K562 (cell line): ENCODE measurements around the gene SYNCRIP. TPM values are rescaled to one million over a fixed set of nuclear protein-coding genes. Genes with fewer than 3 reads are reported as not detected.
A peak's percentile ranks its signal among the peaks of the same experiment; 100 is the strongest.

Experiments used
- CHD1 ChIP-seq: fragments of 200-600 bp; sonication (generic); IDR thresholded peaks from one replicate; pipeline ENCODE4 v1.6.1; 2012; ENCODE audit warnings: mild to moderate bottlenecking, moderate library complexity, low read length, inconsistent platforms
- CREB5 ChIP-seq: fragments of 250-450 bp; sonication (Bioruptor Pico); IDR thresholded peaks from 2 replicates; pipeline ENCODE4 v1.5.0; 2020; ENCODE audit warnings: mild to moderate bottlenecking
- ETS1 ChIP-seq: conservative IDR thresholded peaks from 2 replicates; pipeline ENCODE4 v1.6.1; 2011; ENCODE audit warnings: low read depth, mild to moderate bottlenecking, low read length; ENCODE audit not compliant: control insufficient read depth
- FOXK2 ChIP-seq, 2 experiments: fragments of 450-650 bp; IDR thresholded peaks in 1 of 2; conservative IDR thresholded peaks in 1 of 2; 2 replicates each; pipeline ENCODE4 v1.6.1; 2016; ENCODE audit warnings: low read depth in 2 of 2, mild to moderate bottlenecking in 1 of 2
- ILF3 ChIP-seq: fragments of 450-650 bp; IDR thresholded peaks from 2 replicates; pipeline ENCODE4 v1.6.1; 2018; ENCODE audit warnings: antibody characterized with exemption, mild to moderate bottlenecking, moderate library complexity, borderline replicate concordance
- KAT7 ChIP-seq: sonication (generic); formaldehyde crosslinking; IDR thresholded peaks from 2 replicates; pipeline ENCODE4 v1.8.0; 2022; ENCODE audit warnings: missing genetic modification reagents, mild to moderate bottlenecking, borderline replicate concordance
- KDM1A ChIP-seq, 2 experiments: fragments of 450-650 bp; IDR thresholded peaks; 2 replicates each; pipeline ENCODE4 v1.6.1; 2016; ENCODE audit warnings: mild to moderate bottlenecking in 2 of 2
- MNT ChIP-seq, 2 experiments: fragments of 450-650 bp; conservative IDR thresholded peaks; 2 replicates each; pipeline ENCODE4 v1.6.1; 2017; ENCODE audit warnings: mild to moderate bottlenecking in 2 of 2, moderate library complexity in 2 of 2
- MYC ChIP-seq, 2 experiments: fragments of 250-450 bp in 1 of 2; sonication (Bioruptor Pico) in 1 of 2; IDR thresholded peaks; 2 replicates each; pipeline versions ENCODE4 v1.5.1 to v1.6.1; 2012 to 2021; ENCODE audit warnings: low read depth in 2 of 2, borderline replicate concordance in 1 of 2, improper control_type of control experiment in 1 of 2, low read length in 1 of 2, mild to moderate bottlenecking in 1 of 2, moderate library complexity in 1 of 2
- POLR2B ChIP-seq: fragments of 450-650 bp; IDR thresholded peaks from 2 replicates; pipeline ENCODE4 v1.6.1; 2018; ENCODE audit warnings: low read depth; ENCODE audit not compliant: partially characterized antibody
- POLR2G ChIP-seq: fragments of 200-400 bp; formaldehyde crosslinking; IDR thresholded peaks from 2 replicates; pipeline ENCODE4 v1.6.1; 2017; ENCODE audit warnings: low read depth, mild to moderate bottlenecking, antibody characterized with exemption, low read length, moderate library complexity
- POLR2H ChIP-seq: IDR thresholded peaks from 2 replicates; pipeline ENCODE4 v1.6.1; 2016; ENCODE audit warnings: missing genetic modification characterization, low read depth, mild to moderate bottlenecking, control low read depth, missing compliant biosample characterization, moderate library complexity
- SIN3A ChIP-seq, 2 experiments: fragments of 150-350 bp in 1 of 2; IDR thresholded peaks; 2 replicates each; pipeline ENCODE4 v1.6.1; 2011 to 2016; ENCODE audit warnings: borderline replicate concordance in 2 of 2, low read depth in 2 of 2, low read length in 2 of 2, mild to moderate bottlenecking in 2 of 2, moderate library complexity in 2 of 2; ENCODE audit not compliant: control insufficient read depth in 1 of 2
- TAF7 ChIP-seq: fragments of 450-650 bp; IDR thresholded peaks from 2 replicates; pipeline ENCODE4 v1.6.1; 2016; ENCODE audit warnings: missing genetic modification characterization, missing compliant biosample characterization
- TCFL5 ChIP-seq: fragments of 250-450 bp; sonication (Bioruptor Pico); conservative IDR thresholded peaks from 2 replicates; pipeline ENCODE4 v1.6.1; 2021; ENCODE audit warnings: mild to moderate bottlenecking, moderate library complexity, matching md5 sums
- TRIM28 ChIP-seq: fragments of 450-650 bp; IDR thresholded peaks from 2 replicates; pipeline ENCODE4 v1.6.1; 2017
- ZBTB43 ChIP-seq: sonication (generic); formaldehyde crosslinking; IDR thresholded peaks from 2 replicates; pipeline ENCODE4 v1.8.0; 2023; ENCODE audit warnings: mild to moderate bottlenecking, missing genetic modification reagents
- ZKSCAN1 ChIP-seq: fragments of 150-350 bp; IDR thresholded peaks from 2 replicates; pipeline ENCODE4 v1.6.1; 2016; ENCODE audit warnings: low read depth, low read length
- ZNF830 ChIP-seq: fragments of 250-450 bp; sonication (Bioruptor Pico); IDR thresholded peaks from 2 replicates; pipeline ENCODE4 v1.5.0; 2021; ENCODE audit warnings: mild to moderate bottlenecking
- polyA plus RNA-seq, 8 experiments: library from polyadenylated mRNA; depleted of rRNA in 4 of 8; stranded (reverse) in 5 of 8; unstranded in 3 of 8; fragments of >200 nt; fragmentation: Nextera tagmentation in 2 of 8; fragmentation: Illumina TruSeq in 1 of 8; extraction: Ambion mirVana in 2 of 8; extraction: Trizol in 1 of 8; gene quantifications; 2 replicates each; pipeline versions ENCODE4 v1.2.1 to v1.2.3, GENCODE V29; 2011 to 2014; ENCODE audit warnings: inconsistent platforms in 1 of 8, missing spikeins in 1 of 8
- total RNA-seq, 7 experiments: library from RNA; depleted of rRNA in 6 of 7; stranded (reverse); fragments of >200 nt in 6 of 7; fragmentation: Illumina TruSeq in 2 of 7; extraction: Trizol in 2 of 7; gene quantifications; 2 replicates each; pipeline versions ENCODE4 v1.2.1 to v1.2.3, GENCODE V29; 2011 to 2021; ENCODE audit warnings: low replicate concordance in 1 of 7

SYNCRIP gene
- total and polyA plus RNA-seq, 9 of the 15 experiments (the other 6 are each of a cell fraction or from before 2014, with no cell fraction given), result 46.5 to 295 (median 140) TPM

- peak; percentile 84; the same call in 1 of the 2 replicates for TF ChIP-seq ZBTB43
- 0 out of 2 replicates have a peak, but pooled peaks have one; percentile 23 for TF ChIP-seq CREB5 (CRISPR knock-in tag)
- TF ChIP-seq TAF7 (tag), result peak; percentile 40; the same call in 1 of the 2 replicates
- 0 out of 2 replicates have a peak, but pooled peaks have one; percentile 17 for TF ChIP-seq ETS1
- peak; percentile 71 for TF ChIP-seq POLR2G
- no peak for TF ChIP-seq MYC (IDR thresholded peaks at IDR 0.05; ENCODE audit: low read depth, low read length)
- peak; percentile 20; the same call in 1 of the 2 replicates for TF ChIP-seq MYC (CRISPR knock-in tag; IDR thresholded peaks at IDR 0.05; ENCODE audit: borderline replicate concordance, low read depth)
- peak in 1 of 2 experiments; percentile 5; a peak in 1 of 4 replicates for TF ChIP-seq MNT (conservative IDR thresholded peaks at IDR 0.05)
- TF ChIP-seq ZKSCAN1, result 0 out of 2 replicates have a peak, but pooled peaks have one; percentile 2
- no peak for TF ChIP-seq ILF3
- 0 out of 2 replicates have a peak, but pooled peaks have one; percentile 39 for TF ChIP-seq ZNF830 (CRISPR knock-in tag)
- TF ChIP-seq FOXK2 (conservative IDR thresholded peaks at IDR 0.05 in 1 of 2, IDR thresholded peaks at IDR 0.05 in 1 of 2; ENCODE audit: low read depth in 2 of 2), result peak; percentile 2 to 8; a peak in 1 of 4 replicates
- no peak for TF ChIP-seq TCFL5
- TF ChIP-seq KAT7 (CRISPR knock-in tag), result 0 out of 2 replicates have a peak, but pooled peaks have one; percentile 0
- TF ChIP-seq CHD1, result peak; percentile 69
- TF ChIP-seq POLR2H (tag), result 0 out of 2 replicates have a peak, but pooled peaks have one; percentile 17
- TF ChIP-seq SIN3A (IDR thresholded peaks at IDR 0.05; ENCODE audit: borderline replicate concordance in 2 of 2, control insufficient read depth in 1 of 2, low read depth in 2 of 2, low read length in 2 of 2), result peak in 1 of 2 experiments; percentile 11; a peak in 1 of 4 replicates
- peak; percentile 3 for TF ChIP-seq POLR2B
- TF ChIP-seq TRIM28, result no peak
- TF ChIP-seq KDM1A (IDR thresholded peaks at IDR 0.05), result 0 out of 4 replicates have a peak, but pooled peaks of 1 of the 2 experiments have one; percentile 16
These were observed 48.3 kb downstream of the SYNCRIP start (continued) for GRCh38 chr6:85594197-85594930.
